GM18526 (cell line): ENCODE results near the gene LGR4.

Experiments
- POLR2A ChIP-seq: IDR thresholded peaks from 3 replicates; pipeline ENCODE4 v1.6.1; 2011; ENCODE audit not compliant: insufficient read length; ENCODE audit errors: extremely low read depth

The LGR4 gene

GRCh38 chr11:27468209-27468994 lies 4.2 kb downstream of the LGR4 start:
- TF ChIP-seq POLR2A, result no peak

GRCh38 chr11:27467181-27467913 lies 5.2 kb downstream of the LGR4 start:
- TF ChIP-seq POLR2A, result no peak

DNA sequence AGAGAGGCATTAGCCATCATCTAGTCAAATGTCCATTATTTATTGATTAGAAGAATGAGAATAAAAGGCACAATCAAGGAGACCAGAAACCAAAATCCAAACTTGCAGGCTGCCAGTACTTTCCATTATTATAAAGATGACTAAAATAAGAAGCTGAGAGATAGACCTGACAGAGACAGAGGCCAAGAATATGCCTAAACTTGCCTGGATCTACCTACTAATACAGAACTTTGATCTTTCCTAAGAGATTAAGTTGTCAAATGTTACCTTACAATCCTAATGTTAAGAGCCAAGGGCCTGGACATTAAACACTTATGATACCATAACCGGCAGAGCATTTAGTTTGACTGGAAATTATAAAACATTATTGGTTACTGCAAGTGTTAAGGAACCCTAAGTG lies 6.2 kb downstream of the LGR4 start:
- TF ChIP-seq POLR2A, result no peak

GRCh38 chr11:27465629-27466028 lies 7.0 kb downstream of the LGR4 start:
- TF ChIP-seq POLR2A, result no peak

DNA sequence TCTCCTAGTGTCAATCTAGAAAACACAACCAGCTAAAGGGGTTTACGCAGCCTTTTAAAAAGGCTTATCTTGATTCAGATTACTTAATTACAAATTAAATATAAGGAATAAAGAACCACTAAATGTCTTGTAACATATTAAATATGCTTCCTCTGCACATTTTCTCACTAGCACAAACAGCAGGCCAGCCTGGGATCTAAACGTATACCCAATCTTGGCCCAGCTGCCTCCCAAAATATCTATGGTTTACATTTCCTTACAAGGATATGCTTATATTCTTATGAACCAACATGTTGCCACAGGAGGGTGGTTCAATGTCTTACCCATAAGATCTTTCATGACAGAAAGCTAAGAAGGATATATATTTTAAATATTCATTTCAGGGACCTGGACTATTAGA lies 7.7 kb downstream of the LGR4 start:
- no peak for TF ChIP-seq POLR2A

DNA sequence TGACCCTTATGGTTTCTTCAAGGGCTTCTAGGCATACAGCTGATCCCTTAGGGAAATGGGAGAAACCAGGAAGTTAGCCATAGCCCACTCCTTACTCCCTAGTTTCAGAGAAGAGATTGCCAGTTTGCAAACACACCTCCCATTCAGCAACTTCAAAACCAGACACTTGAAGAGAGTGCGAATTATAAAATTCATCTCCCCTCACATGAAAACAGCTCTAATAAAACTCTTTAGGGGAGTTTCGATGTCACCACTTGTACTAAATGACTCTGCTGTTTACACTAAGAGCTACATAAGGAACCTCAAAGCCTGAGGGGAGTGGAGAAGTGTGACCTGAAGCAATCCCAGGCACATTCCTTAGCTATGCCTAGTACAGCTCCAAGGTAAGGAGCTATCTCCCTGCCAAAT lies 8.3 kb downstream of the LGR4 start:
- TF ChIP-seq POLR2A, result no peak

DNA sequence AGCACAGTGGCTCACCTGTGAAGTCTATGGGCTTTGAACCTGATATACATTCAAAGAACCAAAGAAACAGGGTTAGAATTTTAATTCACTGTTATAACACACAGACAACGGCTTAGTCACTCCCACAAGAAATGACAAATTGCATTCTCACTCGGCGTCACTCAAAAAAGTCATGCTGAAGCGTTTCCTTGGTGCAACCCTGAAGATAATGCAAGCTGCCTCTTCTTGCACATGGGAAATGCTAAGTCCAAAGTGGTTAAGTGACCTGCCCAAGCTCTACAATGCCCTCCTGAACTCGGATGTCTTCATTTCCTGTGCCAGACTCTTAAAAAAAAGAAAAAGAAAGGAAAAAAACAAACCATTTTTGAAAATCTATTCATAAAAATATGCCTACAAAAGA lies 10.0 kb downstream of the LGR4 start:
- TF ChIP-seq POLR2A, result no peak

GRCh38 chr11:27460158-27460978 lies 12.2 kb downstream of the LGR4 start:
- no peak for TF ChIP-seq POLR2A

- TF ChIP-seq POLR2A, result no peak
Observed at GRCh38 chr11:27459191-27459590, 13.4 kb downstream of the LGR4 start.

DNA sequence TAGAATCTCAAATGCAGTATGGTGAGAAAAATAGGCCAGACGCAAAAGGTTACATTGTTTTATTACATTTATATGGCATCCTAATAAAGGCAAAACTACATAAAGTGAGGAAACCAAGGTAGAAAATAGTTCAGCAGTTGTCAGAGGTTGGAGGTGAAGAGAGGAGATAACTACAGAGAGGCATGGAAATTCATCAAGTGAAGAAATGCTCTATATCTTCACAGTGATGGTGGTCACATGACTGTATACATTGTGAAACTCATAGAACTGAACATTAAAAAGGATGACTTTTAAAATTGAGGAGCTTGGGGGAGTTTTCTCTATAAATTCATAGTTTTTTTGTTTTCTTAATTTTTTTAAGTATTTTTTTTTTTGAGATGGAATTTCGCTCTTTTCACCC lies 14.4 kb downstream of the LGR4 start:
- TF ChIP-seq POLR2A, result no peak

DNA sequence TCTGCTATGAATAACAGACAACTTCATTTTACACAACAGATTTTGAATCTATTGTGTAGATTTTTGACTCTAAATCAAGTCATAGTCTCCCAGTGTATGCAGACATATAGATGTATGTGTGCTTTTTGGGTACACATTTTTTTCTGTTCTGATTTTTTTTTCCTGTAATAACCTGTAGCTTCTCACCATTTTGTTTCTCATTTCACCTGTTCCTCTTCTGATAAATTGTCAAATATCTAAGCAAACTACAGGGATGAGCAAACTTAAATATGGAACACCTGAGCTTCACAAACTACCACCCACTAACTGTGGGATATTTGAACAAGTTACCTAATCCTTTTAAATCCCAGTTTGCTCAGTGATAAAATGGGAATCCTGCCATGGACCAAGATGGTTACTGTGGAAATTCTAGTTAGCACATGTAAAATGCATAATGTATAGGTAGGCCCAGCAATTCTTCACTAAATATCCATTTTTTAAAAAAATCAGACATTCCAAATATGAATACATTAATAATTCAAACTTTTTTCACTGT lies 15.7 kb downstream of the LGR4 start:
- no peak for TF ChIP-seq POLR2A

- no peak for TF ChIP-seq POLR2A
Observed at GRCh38 chr11:27456140-27456794, 16.3 kb downstream of the LGR4 start.

DNA sequence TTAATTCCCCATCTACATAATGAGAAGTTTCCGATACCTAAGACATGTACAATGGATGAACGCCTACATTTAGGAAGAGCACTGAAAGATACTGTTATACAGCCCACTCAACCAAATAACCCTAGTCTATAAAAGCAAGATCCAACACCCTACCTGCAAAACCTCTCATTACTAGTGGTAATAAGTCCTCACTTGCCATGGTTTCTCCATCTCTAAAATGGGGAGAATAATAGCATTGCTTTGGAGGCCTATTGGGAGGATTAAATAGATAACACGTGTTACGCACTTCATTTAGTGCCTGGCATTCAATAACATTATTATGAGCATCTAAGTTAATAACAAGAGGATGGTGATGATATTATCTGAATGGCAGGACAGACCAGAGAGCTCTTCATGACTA lies 16.9 kb downstream of the LGR4 start:
- no peak for TF ChIP-seq POLR2A

DNA sequence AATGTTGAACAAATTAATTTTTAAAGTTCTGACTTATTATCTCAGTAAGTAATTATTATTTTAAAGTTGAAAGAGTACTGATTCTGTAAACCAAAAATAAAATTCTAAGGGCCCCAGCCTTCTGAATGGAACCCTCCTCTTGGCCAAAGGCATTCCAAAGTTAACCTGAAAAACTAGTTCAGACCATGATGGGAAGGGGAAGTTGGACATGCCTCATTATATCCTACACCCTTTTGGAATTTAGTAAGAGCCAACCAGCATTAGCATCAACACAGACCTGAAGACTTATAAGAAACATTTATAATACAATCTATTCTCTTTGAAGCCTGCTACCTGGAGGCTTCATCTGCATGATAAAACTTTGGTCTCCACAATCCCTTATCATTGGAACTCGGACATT lies 18.9 kb downstream of the LGR4 start:
- no peak for TF ChIP-seq POLR2A

DNA sequence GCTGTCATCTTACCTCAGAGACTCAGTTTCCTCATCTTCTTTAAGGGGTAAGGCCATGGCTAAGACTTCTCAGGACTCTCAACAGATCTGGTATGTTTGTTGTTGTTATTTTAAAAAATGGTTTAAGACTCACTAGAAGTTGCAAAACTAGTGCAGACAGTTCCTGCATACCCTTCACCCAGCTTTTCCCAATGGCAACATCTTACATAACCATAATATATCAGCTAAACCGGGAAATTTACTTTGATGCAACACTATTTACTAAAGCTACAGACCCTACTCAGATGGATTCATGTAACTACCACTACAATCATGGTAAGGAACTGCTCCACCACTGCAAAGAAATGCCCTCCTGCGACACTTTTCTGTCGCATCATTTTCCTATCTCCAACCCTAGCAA lies 20.4 kb downstream of the LGR4 start:
- TF ChIP-seq POLR2A, result no peak
